ENCODE data around the gene CALML6.

The CALML6 gene

DNA sequence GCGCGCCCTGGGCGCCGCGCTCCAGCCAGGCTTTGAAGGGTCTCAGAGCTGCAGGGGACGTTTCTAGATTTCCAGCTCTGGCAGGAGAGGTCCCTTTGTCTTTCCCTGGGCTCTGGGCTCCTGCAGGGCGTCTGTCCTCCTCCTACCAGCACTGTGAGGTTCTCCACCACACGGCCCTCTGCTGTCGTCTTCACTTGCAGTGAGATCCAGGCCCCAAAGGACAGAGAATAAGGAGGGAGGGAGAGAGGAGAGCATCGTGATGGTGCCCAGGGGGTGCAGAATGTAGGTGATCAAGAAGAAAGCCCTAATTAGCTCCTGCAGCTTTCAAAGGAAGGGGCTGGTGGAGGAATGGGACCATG lies 20.0 kb upstream of the CALML6 start:
- no peaks in the 10 kb centered on the region for H3K36me3 ChIP-seq (ENCODE audit: control insufficient read depth in 2 of 2, insufficient read depth in 1 of 2, low read length in 2 of 2)
- POLR2A ChIA-PET: interaction anchor here (1.0 to 2.7 kb wide), 3 partner anchors 11 to 20 kb away, joined by 6 to 9 read pairs (median 9); no protein-coding TSS in a partner anchor
- H3K4me1 ChIP-seq (ENCODE audit: control insufficient read depth, insufficient read depth, low read length): 0 out of 2 replicates have a peak, but pooled peaks cover 3% of the 10 kb centered on the region

DNA sequence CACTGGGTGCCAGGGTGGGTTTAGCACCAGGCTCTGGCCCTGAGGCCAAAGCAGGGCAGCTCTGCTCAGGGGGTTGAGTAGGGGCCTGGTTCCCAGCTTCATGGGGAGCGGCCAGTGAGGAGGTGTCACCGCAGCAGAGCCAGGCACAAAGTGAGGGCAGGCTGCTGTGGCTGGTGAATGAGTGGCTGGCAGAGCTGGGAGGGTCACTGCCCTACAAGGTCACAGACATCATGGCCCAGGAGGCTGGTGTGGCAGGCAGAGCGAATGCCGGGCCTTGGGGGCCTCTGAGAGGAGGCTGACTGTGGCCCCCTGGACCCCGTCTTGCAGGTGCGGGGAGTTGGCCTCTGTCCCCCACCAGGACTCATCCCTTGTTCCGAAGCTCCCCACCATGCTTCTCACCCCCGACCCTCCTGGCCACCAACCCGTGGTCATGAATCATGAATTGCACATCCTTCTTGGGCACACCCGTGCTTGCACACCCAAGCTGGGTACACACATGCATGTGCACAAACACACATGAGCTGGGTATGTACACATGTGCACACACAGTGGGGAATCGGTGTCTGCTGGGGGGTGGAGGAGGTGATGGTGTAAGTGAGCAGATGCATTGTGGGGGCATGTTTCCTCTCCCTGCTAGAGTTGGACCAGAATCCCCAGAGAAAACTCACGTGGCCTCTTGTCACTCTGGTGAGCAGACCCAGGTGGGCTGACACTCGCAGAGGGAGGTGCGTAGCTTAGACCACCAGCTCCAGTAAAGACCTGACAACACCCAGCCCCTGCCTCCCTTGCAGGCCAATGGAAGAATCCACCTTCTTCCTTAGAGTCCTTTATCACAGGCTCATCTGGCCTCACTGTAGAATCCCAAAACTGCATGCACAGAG lies 19.4 kb upstream of the CALML6 start:
- Histone ChIP-seq H3K4me3 (ENCODE audit: low read depth, low read length) (no peak overlapping the region), H3K9me3 (ENCODE audit: control insufficient read depth, insufficient read depth, low read depth, low read length) (no peaks in the 10 kb centered on the region), H3K4me1 (ENCODE audit: control insufficient read depth, insufficient read depth, low read length) (0 out of 2 replicates have a peak, but pooled peaks cover 3% of the 10 kb centered on the region), H3K27ac (ENCODE audit: extremely low read depth, low read depth, low read length) (no peak overlapping the region), H3K36me3 (ENCODE audit: control insufficient read depth in 2 of 2, insufficient read depth in 1 of 2, low read length in 2 of 2) (no peaks in the 10 kb centered on the region)
- POLR2A ChIA-PET: interaction anchor here (0.7 to 2.7 kb wide), 4 partner anchors 10 to 20 kb away, joined by 3 to 9 read pairs (median 8); no protein-coding TSS in a partner anchor
- TF ChIP-seq ZNF341 (tag by site-specific recombination; IDR thresholded peaks at IDR 0.05; ENCODE audit: low read depth) (peak; percentile 73; the same call in 1 of the 2 replicates), ZNF114 (tag by site-specific recombination; IDR thresholded peaks at IDR 0.05) (no peak), ZNF76 (tag by site-specific recombination; IDR thresholded peaks at IDR 0.05; ENCODE audit: borderline replicate concordance, low read depth) (peak; percentile 44; the same call in 1 of the 2 replicates)
- TF ChIP-seq, protein P1, sequence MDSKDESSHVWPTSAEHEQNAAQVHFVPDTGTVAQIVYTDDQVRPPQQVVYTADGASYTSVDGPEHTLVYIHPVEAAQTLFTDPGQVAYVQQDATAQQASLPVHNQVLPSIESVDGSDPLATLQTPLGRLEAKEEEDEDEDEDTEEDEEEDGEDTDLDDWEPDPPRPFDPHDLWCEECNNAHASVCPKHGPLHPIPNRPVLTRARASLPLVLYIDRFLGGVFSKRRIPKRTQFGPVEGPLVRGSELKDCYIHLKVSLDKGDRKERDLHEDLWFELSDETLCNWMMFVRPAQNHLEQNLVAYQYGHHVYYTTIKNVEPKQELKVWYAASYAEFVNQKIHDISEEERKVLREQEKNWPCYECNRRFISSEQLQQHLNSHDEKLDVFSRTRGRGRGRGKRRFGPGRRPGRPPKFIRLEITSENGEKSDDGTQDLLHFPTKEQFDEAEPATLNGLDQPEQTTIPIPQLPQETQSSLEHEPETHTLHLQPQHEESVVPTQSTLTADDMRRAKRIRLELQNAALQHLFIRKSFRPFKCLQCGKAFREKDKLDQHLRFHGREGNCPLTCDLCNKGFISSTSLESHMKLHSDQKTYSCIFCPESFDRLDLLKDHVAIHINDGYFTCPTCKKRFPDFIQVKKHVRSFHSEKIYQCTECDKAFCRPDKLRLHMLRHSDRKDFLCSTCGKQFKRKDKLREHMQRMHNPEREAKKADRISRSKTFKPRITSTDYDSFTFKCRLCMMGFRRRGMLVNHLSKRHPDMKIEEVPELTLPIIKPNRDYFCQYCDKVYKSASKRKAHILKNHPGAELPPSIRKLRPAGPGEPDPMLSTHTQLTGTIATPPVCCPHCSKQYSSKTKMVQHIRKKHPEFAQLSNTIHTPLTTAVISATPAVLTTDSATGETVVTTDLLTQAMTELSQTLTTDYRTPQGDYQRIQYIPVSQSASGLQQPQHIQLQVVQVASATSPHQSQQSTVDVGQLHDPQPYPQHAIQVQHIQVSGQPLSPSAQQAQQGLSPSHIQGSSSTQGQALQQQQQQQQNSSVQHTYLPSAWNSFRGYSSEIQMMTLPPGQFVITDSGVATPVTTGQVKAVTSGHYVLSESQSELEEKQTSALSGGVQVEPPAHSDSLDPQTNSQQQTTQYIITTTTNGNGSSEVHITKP (tag by site-specific recombination; IDR thresholded peaks at IDR 0.05): 0 out of 2 replicates have a peak, but pooled peaks have one; percentile 10
- CTCF ChIA-PET: interaction anchor here (0.6 to 1.3 kb wide), 2 partner anchors 10 to 13 kb away, joined by 3 to 4 read pairs; no protein-coding TSS in a partner anchor

More for the DNA sequence above, 20.0 kb upstream of the CALML6 start:
- Histone ChIP-seq H3K4me3 (ENCODE audit: low read depth, low read length) (no peak overlapping the region), H3K27ac (ENCODE audit: extremely low read depth, low read depth, low read length) (no peak overlapping the region; the same call in 1 of the 2 replicates), H3K9me3 (ENCODE audit: control insufficient read depth, insufficient read depth, low read depth, low read length) (no peaks in the 10 kb centered on the region)
- CTCF ChIA-PET: interaction anchor here (0.6 to 1.3 kb wide), 2 partner anchors 11 to 13 kb away, joined by 3 to 4 read pairs; no protein-coding TSS in a partner anchor
- TF ChIP-seq, protein P2, sequence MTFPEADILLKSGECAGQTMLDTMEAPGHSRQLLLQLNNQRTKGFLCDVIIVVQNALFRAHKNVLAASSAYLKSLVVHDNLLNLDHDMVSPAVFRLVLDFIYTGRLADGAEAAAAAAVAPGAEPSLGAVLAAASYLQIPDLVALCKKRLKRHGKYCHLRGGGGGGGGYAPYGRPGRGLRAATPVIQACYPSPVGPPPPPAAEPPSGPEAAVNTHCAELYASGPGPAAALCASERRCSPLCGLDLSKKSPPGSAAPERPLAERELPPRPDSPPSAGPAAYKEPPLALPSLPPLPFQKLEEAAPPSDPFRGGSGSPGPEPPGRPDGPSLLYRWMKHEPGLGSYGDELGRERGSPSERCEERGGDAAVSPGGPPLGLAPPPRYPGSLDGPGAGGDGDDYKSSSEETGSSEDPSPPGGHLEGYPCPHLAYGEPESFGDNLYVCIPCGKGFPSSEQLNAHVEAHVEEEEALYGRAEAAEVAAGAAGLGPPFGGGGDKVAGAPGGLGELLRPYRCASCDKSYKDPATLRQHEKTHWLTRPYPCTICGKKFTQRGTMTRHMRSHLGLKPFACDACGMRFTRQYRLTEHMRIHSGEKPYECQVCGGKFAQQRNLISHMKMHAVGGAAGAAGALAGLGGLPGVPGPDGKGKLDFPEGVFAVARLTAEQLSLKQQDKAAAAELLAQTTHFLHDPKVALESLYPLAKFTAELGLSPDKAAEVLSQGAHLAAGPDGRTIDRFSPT (tag by site-specific recombination; IDR thresholded peaks at IDR 0.05): no peak
- 0 out of 2 replicates have a peak, but pooled peaks have one; percentile 81 for TF ChIP-seq ZIC2 (tag by site-specific recombination; IDR thresholded peaks at IDR 0.05)

GRCh38 chr1:1898246-1898933 lies 16.7 kb upstream of the CALML6 start:
- Histone ChIP-seq H3K4me3 (ENCODE audit: low read depth, low read length) (no peak overlapping the region), H3K4me1 (ENCODE audit: control insufficient read depth, insufficient read depth, low read length) (no peaks in the 10 kb centered on the region), H3K36me3 (ENCODE audit: control insufficient read depth in 2 of 2, insufficient read depth in 1 of 2, low read length in 2 of 2) (no peaks in the 10 kb centered on the region), H3K27ac (ENCODE audit: extremely low read depth, low read depth, low read length) (no peak overlapping the region), H3K9me3 (ENCODE audit: control insufficient read depth, insufficient read depth, low read depth, low read length) (no peaks in the 10 kb centered on the region)
- ChIA-PET POLR2A (interaction anchor here (0.8 kb wide), 1 partner anchor 26 kb away, joined by 3 read pairs; no protein-coding TSS in a partner anchor), CTCF (interaction anchor here (0.6 to 2.5 kb wide), 4 partner anchors 7 to 71 kb away, joined by 3 to 16 read pairs (median 6); no protein-coding TSS in a partner anchor)
- TF ChIP-seq ZNF776 (tag by site-specific recombination; IDR thresholded peaks at IDR 0.05; ENCODE audit: borderline replicate concordance) (no peak), ZBTB10 (tag by site-specific recombination; IDR thresholded peaks at IDR 0.05) (no peak), IKZF3 (tag by site-specific recombination; IDR thresholded peaks at IDR 0.05) (no peak), ZNF623 (tag by site-specific recombination; IDR thresholded peaks at IDR 0.05) (no peak), ZNF214 (tag by site-specific recombination; IDR thresholded peaks at IDR 0.05; ENCODE audit: borderline replicate concordance) (no peak)
- TF ChIP-seq, protein P3, sequence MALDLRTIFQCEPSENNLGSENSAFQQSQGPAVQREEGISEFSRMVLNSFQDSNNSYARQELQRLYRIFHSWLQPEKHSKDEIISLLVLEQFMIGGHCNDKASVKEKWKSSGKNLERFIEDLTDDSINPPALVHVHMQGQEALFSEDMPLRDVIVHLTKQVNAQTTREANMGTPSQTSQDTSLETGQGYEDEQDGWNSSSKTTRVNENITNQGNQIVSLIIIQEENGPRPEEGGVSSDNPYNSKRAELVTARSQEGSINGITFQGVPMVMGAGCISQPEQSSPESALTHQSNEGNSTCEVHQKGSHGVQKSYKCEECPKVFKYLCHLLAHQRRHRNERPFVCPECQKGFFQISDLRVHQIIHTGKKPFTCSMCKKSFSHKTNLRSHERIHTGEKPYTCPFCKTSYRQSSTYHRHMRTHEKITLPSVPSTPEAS (tag by site-specific recombination; IDR thresholded peaks at IDR 0.05): peak; percentile 73
- TF ChIP-seq, protein P4, sequence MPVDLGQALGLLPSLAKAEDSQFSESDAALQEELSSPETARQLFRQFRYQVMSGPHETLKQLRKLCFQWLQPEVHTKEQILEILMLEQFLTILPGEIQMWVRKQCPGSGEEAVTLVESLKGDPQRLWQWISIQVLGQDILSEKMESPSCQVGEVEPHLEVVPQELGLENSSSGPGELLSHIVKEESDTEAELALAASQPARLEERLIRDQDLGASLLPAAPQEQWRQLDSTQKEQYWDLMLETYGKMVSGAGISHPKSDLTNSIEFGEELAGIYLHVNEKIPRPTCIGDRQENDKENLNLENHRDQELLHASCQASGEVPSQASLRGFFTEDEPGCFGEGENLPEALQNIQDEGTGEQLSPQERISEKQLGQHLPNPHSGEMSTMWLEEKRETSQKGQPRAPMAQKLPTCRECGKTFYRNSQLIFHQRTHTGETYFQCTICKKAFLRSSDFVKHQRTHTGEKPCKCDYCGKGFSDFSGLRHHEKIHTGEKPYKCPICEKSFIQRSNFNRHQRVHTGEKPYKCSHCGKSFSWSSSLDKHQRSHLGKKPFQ (tag by site-specific recombination; IDR thresholded peaks at IDR 0.05): peak; percentile 12; the same call in 1 of the 2 replicates
